ENCODE data around the gene EFNA5.

Gene EFNA5

DNA sequence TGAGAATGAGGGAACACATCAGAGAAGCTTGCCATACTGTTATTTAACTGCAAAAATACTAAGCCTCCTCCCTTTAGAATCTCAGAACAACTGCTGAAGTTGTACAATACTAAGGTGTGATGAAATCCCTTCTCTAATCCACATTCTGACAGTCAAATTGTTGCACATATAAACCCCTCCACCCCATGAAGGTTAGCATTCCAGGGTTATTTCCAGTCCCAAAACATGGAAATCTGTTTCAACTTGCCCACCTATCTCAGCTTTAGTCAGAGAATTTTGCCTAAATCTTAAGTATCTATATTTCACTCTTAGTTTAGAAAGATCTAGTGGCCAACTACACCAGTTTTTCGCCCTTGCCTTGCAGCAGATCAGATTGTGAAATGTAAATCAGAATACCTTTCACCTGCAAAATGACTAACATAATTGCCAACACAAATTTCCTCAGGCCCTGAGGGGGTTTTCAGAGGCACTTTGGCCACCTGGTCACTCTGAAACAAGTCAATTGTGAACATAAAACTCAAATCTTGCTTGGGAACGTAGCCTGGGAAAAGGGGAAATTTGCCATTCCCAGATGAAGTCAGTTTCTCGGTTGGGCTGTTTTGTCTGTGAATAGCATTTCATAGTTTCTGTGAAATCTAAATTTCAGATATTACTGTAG, 93.9 kb downstream of the EFNA5 start:
- Histone ChIP-seq H3K27ac (ENCODE audit: low read length) (no peak overlapping the region), H3K4me3 (ENCODE audit: low read length) (no peak overlapping the region)

DNA sequence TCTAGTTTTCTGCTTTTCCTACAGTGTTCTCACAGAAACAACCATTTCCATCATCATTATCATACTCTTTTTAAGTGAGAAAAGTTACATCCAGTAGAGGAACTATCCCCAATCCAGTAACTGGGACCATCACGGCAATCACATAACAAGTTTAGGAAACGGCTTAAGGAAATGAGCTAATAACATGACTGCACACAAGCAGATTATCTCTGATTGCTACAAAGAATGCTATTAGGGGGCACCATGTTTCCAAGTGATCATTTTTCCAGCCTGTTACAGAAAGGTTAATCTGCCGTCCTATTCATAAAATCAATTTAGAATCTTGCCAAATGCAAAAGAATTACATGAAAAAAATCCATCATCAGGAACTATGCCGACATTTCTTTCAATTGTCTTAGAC, 94.6 kb downstream of the EFNA5 start:
- Histone ChIP-seq H3K36me3 (ENCODE audit: insufficient read depth, low read depth, low read length) (no peaks in the 10 kb centered on the region), H3K27me3 (ENCODE audit: insufficient read depth, low read length) (no peaks in the 10 kb centered on the region), H3K4me3 (ENCODE audit: low read length) (no peak overlapping the region), H3K9me3 (ENCODE audit: insufficient read depth, low read depth, low read length) (no peaks in the 10 kb centered on the region), H3K4me1 (ENCODE audit: insufficient read depth, low read length) (peaks cover 47% of the 10 kb centered on the region), H3K27ac (ENCODE audit: low read length) (no peak overlapping the region), H3K9ac (ENCODE audit: low read depth, low read length) (0 out of 2 replicates have a peak overlapping the region, but pooled peaks have one; percentile 11)

More for the DNA sequence above, 93.9 kb downstream of the EFNA5 start:
- Histone ChIP-seq H3K4me1 (ENCODE audit: insufficient read depth, low read length) (peaks cover 43% of the 10 kb centered on the region), H3K27me3 (ENCODE audit: insufficient read depth, low read length) (no peaks in the 10 kb centered on the region), H3K9ac (ENCODE audit: low read depth, low read length) (0 out of 2 replicates have a peak overlapping the region, but pooled peaks have one; percentile 11), H3K9me3 (ENCODE audit: insufficient read depth, low read depth, low read length) (no peaks in the 10 kb centered on the region), H3K36me3 (ENCODE audit: insufficient read depth, low read depth, low read length) (no peaks in the 10 kb centered on the region)

DNA sequence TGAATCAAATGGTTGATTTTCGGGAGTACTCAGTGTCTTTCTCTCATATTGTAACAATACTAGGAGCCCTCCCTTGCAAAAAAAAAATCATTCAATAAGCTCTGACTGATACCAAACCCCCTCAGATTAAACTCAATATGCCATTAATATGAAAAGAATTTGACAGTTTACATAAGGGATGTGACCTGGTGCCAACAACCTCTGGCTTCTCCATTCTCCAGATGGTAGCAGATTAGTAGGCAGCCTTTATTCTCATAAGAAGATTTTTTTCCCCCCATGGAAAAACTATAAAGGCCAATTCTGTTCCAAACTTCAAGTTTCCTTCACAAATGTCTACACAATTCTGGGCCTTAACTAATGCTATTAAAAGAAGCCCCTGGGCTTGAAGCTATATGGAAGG, 96.5 kb downstream of the EFNA5 start:
- Histone ChIP-seq H3K9ac (ENCODE audit: low read depth, low read length) (no peak overlapping the region), H3K4me1 (ENCODE audit: insufficient read depth, low read length) (peaks cover 61% of the 10 kb centered on the region), H3K27me3 (ENCODE audit: insufficient read depth, low read length) (no peaks in the 10 kb centered on the region), H3K36me3 (ENCODE audit: insufficient read depth, low read depth, low read length) (no peaks in the 10 kb centered on the region), H3K9me3 (ENCODE audit: insufficient read depth, low read depth, low read length) (no peaks in the 10 kb centered on the region), H3K4me3 (ENCODE audit: low read length) (no peak overlapping the region), H3K27ac (ENCODE audit: low read length) (no peak overlapping the region)

DNA sequence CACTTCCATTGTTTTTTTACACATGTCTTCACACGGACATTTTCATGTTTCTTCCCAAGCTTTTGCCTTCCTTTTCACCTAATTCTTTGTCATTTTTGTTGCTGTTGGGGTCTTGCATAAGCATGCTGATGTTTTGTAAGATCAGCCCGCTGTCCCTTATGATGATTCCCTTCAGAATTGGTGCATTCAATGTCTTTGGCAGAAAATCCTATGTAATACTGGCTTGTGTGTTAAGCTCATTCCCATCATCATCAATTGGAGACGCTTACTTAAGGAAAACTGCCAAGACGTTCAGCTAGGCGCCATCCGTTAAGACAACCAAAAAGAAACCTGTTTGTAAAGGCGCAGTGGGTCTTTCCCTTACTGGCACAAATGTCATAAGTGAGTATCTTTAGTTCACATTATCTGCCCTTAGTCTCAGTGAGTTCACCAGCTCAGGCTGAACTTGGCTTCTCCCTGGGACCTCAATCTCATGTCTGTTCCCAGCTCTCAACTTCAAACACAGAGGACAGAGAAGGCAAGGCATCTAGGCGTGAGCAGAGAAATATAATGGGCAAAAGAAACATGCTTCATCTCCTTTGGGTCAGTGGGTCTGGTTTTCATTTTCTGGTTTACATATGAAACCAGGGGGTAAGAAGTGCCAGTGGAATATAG, 97.9 kb downstream of the EFNA5 start:
- Histone ChIP-seq H3K27ac (ENCODE audit: low read length) (no peak overlapping the region), H3K9me3 (ENCODE audit: insufficient read depth, low read depth, low read length) (no peaks in the 10 kb centered on the region), H3K27me3 (ENCODE audit: insufficient read depth, low read length) (no peaks in the 10 kb centered on the region), H3K4me3 (ENCODE audit: low read length) (peak overlapping the region; percentile 19; the same call in 1 of the 2 replicates), H3K36me3 (ENCODE audit: insufficient read depth, low read depth, low read length) (no peaks in the 10 kb centered on the region), H3K4me1 (ENCODE audit: insufficient read depth, low read length) (peaks cover 67% of the 10 kb centered on the region), H3K9ac (ENCODE audit: low read depth, low read length) (peak overlapping the region; percentile 17; the same call in 1 of the 2 replicates)

DNA sequence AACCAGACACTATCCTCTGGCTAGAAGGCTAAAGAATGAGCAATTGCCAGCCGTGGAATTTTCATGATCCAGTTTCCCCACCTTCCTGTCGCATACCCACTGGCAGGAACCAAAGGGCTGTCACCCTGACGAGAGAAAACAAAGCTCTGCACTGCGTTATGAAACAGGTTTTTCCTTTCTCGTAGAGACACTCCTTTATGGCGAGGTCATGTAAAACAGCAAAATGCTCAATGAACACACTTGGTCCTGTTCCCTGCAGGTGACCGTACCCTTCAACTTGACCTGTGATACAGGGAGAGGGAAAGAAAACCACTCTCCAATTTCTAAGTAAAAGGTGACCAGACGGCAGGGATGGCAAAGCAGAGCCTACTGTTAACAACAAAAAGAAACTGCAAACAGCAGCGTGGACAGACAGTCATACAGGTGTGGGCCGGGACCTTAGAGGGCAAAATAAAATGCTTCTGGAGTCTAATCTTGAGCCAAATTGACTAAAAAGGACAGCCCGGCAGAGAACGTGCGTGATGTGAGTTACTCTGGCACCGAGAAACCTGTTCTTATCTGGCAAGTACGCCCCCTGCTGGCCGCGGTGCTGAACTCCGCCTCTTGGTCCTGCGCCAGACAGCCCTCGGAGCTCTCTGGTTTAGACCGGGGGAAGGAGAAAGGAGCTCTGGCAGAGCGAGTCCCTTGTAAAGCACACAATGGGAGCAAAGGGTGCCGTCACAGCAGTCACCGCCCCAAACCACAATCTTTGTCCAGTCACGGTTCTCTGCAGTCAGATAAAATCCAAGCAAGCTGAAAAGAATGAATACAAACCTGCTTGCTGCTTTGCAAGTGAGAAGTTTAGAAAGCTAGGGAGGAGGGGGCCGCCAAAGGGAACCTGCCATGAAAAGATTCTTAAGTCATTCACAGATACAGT, 98.9 kb downstream of the EFNA5 start:
- Histone ChIP-seq H3K36me3 (ENCODE audit: insufficient read depth, low read depth, low read length) (no peaks in the 10 kb centered on the region), H3K4me1 (ENCODE audit: insufficient read depth, low read length) (peaks cover 66% of the 10 kb centered on the region), H3K27me3 (ENCODE audit: insufficient read depth, low read length) (no peaks in the 10 kb centered on the region), H3K9me3 (ENCODE audit: insufficient read depth, low read depth, low read length) (no peaks in the 10 kb centered on the region), H3K27ac (ENCODE audit: low read length) (no peak overlapping the region), H3K4me3 (ENCODE audit: low read length) (peak overlapping the region; percentile 39; the same call in 1 of the 2 replicates), H3K9ac (ENCODE audit: low read depth, low read length) (peak overlapping the region; percentile 47; the same call in 1 of the 2 replicates)

DNA sequence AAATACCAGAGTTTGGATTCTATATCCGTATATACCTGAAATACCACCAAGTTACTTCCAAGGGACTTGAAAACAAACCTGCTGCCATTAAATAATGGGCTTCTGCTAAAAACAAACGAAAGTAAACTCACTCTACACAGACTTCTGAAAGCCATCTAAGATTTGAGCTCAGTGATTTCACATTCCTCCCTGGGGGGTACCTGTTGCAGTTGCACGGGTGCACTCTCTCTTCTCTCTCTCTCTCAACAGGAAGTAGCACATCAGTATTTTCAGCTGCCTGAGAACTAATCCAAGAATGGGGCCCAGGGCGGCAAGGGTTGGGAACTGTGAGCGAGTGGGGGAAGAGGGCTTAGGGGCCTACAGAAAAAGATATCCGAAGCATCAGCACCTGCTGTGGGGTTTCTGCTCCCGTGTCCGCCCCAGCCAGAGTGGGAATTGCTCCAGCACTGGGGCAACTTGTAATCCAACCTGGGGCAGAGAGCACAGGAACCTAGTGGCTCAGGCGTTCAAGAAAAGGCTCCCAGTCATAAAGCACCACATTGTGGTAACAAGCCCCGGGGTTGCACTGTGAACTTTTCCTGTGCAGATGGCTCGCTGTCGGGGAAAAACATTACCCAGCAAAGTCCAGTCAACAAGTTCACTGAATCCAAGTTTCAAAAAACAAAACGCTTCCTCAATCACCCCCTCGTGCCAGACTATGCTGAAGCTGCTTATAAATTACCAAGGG, 99.8 kb downstream of the EFNA5 start:
- Histone ChIP-seq H3K36me3 (ENCODE audit: insufficient read depth, low read depth, low read length) (no peaks in the 10 kb centered on the region), H3K4me3 (ENCODE audit: low read length) (0 out of 2 replicates have a peak overlapping the region, but pooled peaks have one; percentile 39), H3K9me3 (ENCODE audit: insufficient read depth, low read depth, low read length) (no peaks in the 10 kb centered on the region), H3K27ac (ENCODE audit: low read length) (peak overlapping the region; percentile 12), H3K4me1 (ENCODE audit: insufficient read depth, low read length) (peaks cover 66% of the 10 kb centered on the region), H3K9ac (ENCODE audit: low read depth, low read length) (peak overlapping the region; percentile 47; the same call in 1 of the 2 replicates), H3K27me3 (ENCODE audit: insufficient read depth, low read length) (no peaks in the 10 kb centered on the region)

DNA sequence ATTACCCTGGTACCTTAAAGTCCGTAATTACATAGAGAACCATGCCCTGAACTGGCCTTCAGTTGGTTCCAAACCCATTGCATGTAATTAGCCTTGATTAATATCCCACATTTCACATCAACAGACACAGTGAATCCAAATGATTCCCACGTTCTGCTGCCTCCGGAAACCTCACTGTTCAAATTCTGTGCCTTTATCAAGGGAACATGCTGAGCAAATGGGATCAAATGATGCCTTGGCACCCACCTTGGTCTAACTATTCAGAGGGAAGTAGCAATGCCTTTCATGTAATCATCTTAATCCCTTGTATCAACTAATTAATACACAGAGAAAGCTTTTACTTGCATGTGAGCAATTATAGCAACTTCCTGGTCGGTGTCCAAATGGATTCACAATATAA, 100.6 kb downstream of the EFNA5 start:
- no peak overlapping the region for H3K4me3 ChIP-seq (ENCODE audit: low read length)
- H3K27ac ChIP-seq (ENCODE audit: low read length) = no peak overlapping the region

DNA sequence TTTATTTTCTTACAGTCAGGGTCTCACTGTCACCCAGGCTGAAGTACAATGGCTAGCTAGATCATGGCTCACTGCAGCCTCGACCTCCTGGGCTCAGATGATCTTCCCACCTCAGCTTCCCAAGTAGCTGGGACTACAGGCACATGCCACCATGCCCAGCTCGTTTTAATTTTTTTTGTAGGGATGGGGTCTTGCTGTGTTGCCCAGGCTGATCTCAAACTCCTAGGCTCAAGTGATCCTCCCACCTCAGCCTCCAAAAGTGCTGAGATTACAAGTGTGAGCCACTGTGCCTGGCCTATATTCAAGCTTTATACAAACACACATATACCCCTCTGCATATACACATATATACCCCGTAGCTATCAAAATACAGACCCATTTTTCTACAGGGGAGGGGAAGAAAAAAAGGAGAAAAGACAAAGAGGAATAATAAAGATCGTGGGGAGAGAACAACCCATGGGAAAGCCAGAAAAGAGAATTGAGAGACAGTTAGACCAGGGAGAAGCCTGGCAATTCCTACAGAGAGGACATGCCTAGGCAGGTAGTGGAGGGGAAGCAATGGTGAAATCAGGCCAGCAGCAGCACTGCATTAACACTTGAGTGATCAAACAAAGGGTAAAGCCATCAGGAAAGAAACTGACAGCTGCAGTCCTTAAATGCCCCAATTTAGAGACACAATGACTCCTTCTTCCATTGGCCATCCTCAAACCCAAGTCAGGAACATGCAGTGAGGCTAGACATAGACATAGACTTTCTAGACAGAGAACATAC, 102.7 kb downstream of the EFNA5 start:
- no peaks in the 10 kb centered on the region for H3K9me3 ChIP-seq (ENCODE audit: insufficient read depth, low read depth, low read length)
- no peaks in the 10 kb centered on the region for H3K36me3 ChIP-seq (ENCODE audit: insufficient read depth, low read depth, low read length)
- no peaks in the 10 kb centered on the region for H3K27me3 ChIP-seq (ENCODE audit: insufficient read depth, low read length)
- no peak overlapping the region for H3K27ac ChIP-seq (ENCODE audit: low read length)
- no peak overlapping the region; the same call in 1 of the 2 replicates for H3K9ac ChIP-seq (ENCODE audit: low read depth, low read length)
- no peak overlapping the region for H3K4me3 ChIP-seq (ENCODE audit: low read length)
- peaks cover 75% of the 10 kb centered on the region for H3K4me1 ChIP-seq (ENCODE audit: insufficient read depth, low read length)

More for the DNA sequence above, 100.6 kb downstream of the EFNA5 start:
- Histone ChIP-seq H3K36me3 (ENCODE audit: insufficient read depth, low read depth, low read length) (no peaks in the 10 kb centered on the region), H3K4me1 (ENCODE audit: insufficient read depth, low read length) (peaks cover 70% of the 10 kb centered on the region), H3K9me3 (ENCODE audit: insufficient read depth, low read depth, low read length) (no peaks in the 10 kb centered on the region), H3K27me3 (ENCODE audit: insufficient read depth, low read length) (no peaks in the 10 kb centered on the region), H3K9ac (ENCODE audit: low read depth, low read length) (no peak overlapping the region)

DNA sequence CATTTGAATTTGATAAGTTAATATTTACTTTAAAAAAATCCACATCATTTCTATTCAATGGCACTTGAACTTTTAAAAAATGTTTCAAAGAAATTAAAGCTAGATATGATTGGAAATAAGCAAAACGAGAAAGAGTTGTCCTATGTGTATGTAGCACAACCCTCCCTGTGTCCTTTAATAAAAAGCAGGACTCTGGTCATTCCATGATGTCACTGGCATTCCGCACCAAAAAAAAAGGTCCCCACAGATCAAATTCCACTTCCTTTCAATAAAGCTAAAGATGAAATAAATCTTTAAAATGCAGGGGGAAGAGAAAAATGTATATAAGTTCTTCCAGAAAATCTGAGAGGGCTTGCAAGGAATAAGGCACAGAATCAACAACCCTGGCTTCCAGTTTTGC, 103.8 kb downstream of the EFNA5 start:
- Histone ChIP-seq H3K4me1 (ENCODE audit: insufficient read depth, low read length) (peaks cover 67% of the 10 kb centered on the region), H3K4me3 (ENCODE audit: low read length) (no peak overlapping the region), H3K36me3 (ENCODE audit: insufficient read depth, low read depth, low read length) (no peaks in the 10 kb centered on the region), H3K9ac (ENCODE audit: low read depth, low read length) (peak overlapping the region; percentile 14; the same call in 1 of the 2 replicates), H3K27ac (ENCODE audit: low read length) (peak overlapping the region; percentile 10), H3K9me3 (ENCODE audit: insufficient read depth, low read depth, low read length) (no peaks in the 10 kb centered on the region), H3K27me3 (ENCODE audit: insufficient read depth, low read length) (no peaks in the 10 kb centered on the region)

DNA sequence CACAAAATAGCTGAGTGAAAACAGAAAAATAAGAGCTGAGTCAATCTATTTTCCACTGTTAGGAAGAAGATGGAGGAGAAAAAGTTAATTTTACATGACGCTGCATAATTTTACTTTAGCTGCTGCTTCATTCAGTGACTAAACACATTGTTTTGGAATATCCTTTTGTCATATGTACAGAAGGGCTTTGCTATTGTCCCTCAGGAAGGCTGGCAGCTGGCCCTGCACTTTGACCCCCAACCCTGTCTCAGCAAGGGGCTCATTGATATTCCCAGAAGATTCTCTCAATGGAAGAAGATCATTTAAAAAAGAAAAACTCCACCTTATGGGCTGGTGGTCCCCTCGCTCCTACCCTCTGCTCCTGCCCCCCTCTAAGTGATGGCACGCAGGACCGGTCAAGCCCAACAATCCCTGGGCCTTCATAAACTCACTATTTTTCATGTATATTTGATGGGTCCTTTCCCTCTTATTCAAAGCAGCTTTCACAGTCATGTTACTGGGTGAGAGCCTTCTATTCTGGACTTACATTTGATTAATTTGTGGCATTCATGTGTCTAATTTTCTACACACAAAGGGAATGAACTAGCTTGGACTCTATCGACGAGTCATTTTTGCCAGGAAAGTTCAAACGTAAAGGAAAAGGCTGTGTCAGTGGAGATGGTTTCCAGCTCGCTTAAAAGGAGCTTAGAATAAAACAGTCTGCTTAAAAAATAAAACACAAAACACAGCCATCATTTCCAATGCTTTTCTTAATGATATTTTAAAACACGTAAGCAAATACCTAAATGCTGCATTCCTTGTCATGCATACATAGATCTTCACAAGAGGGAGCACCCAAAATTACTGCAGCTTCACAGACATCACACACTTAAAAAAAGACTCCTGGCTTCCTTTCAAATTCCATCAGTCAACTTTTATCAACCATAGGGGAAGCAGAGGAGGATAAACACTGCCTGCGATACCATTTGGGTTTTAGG, 104.7 kb downstream of the EFNA5 start:
- Histone ChIP-seq H3K4me3 (ENCODE audit: low read length) (peak overlapping the region; percentile 39; the same call in 1 of the 2 replicates), H3K4me1 (ENCODE audit: insufficient read depth, low read length) (peaks cover 58% of the 10 kb centered on the region), H3K27ac (ENCODE audit: low read length) (no peak overlapping the region), H3K27me3 (ENCODE audit: insufficient read depth, low read length) (no peaks in the 10 kb centered on the region), H3K36me3 (ENCODE audit: insufficient read depth, low read depth, low read length) (no peaks in the 10 kb centered on the region), H3K9me3 (ENCODE audit: insufficient read depth, low read depth, low read length) (no peaks in the 10 kb centered on the region), H3K9ac (ENCODE audit: low read depth, low read length) (peak overlapping the region; percentile 46; the same call in 1 of the 2 replicates)

Measured in iPS-20b (cell line).